HL-60 (cell line): ENCODE measurements around the gene DCUN1D3.

Experiments
- DNase-seq, 2 experiments: peaks; one replicate each; pipeline ENCODE4 v3.0.0-alpha.2; 2010 to 2020; ENCODE audit warnings: low read depth in 1 of 2, low spot score in 1 of 2
- H3K27ac ChIP-seq: fragments of 250-450 bp; sonication (Bioruptor Pico); replicated peaks from 2 replicates; pipeline ENCODE4 v1.5.1; 2020; ENCODE audit warnings: mild to moderate bottlenecking, moderate library complexity
- H3K27me3 ChIP-seq: fragments of 250-450 bp; sonication (Bioruptor Pico); 2 replicates; pipeline ENCODE4 v1.5.1; 2021; ENCODE audit warnings: mild to moderate bottlenecking, moderate library complexity; ENCODE audit not compliant: insufficient read depth, poor library complexity, severe bottlenecking
- H3K4me3 ChIP-seq: replicated peaks from 2 replicates; pipeline ENCODE4 v1.5.1; 2011; ENCODE audit warnings: mild to moderate bottlenecking, control low read depth, low read length; ENCODE audit not compliant: insufficient read depth
- CTCF ChIP-seq: IDR thresholded peaks from one replicate; pipeline ENCODE4 v1.5.1; 2011; ENCODE audit warnings: low read length, control low read depth, inconsistent platforms; ENCODE audit not compliant: insufficient read depth
- GABPA ChIP-seq: IDR thresholded peaks from 2 replicates; pipeline ENCODE4 v1.6.1; 2012; ENCODE audit warnings: low read depth
- POLR2AphosphoS5 ChIP-seq: IDR thresholded peaks from 2 replicates; pipeline ENCODE4 v1.6.1; 2012; ENCODE audit warnings: low read depth
- REST ChIP-seq: IDR thresholded peaks from 2 replicates; pipeline ENCODE4 v1.6.1; 2012; ENCODE audit warnings: low read depth; ENCODE audit not compliant: insufficient replicate concordance
- SPI1 ChIP-seq: IDR thresholded peaks from 2 replicates; pipeline ENCODE4 v1.6.1; 2012; ENCODE audit warnings: low read depth, mild to moderate bottlenecking, borderline replicate concordance

The DCUN1D3 gene

GRCh38 chr16:20879175-20880040, 20.8 kb downstream of the DCUN1D3 start:
- Histone ChIP-seq H3K27me3 (no peaks in the 10 kb centered on the region), H3K4me3 (no peak overlapping the region), H3K27ac (no peak overlapping the region)
- TF ChIP-seq SPI1 (no peak), POLR2AphosphoS5 (no peak), GABPA (no peak), REST (no peak), CTCF (no peak)
- no peak for DNase-seq

DNA sequence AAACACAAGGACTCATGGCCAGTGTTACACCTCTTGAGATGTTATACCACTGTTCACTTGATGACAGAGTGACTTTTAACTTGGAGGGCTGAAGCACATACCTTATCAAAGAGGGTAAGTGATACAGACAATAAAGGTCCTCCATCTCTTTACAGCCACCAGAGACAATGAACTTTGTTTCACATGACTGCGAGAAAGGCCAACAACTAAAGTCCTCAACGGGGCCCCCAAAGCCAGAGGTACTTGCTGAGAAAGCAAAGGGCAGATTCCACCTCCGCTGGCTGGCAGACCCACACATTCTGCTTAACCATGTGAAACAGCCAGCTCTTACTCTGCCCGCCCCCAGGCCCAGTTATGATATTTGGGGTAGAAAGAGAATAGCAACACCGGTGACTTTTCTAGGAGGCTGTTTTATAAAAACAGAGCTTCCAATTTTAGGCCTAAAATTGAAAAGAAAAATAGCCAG, 21.4 kb downstream of the DCUN1D3 start:
- no peak for DNase-seq
- Histone ChIP-seq H3K27me3 (no peaks in the 10 kb centered on the region), H3K4me3 (no peak overlapping the region), H3K27ac (no peak overlapping the region)
- TF ChIP-seq SPI1 (no peak), POLR2AphosphoS5 (no peak), CTCF (no peak), REST (no peak), GABPA (no peak)

DNA sequence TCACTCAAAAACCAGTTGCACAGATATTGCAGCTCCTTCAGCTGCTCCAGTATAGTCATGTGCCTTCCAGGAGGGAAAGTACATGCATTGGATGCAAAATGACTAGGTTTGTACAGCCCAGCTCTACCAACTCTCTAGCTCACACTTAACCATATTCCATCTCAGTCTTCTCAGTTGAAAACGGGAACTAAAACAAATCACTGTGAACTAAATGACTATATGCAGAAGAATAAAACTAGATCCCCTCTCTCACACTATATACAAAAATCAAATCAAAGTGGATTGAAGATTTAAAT, 24.9 kb downstream of the DCUN1D3 start:
- Histone ChIP-seq H3K27ac (no peak overlapping the region), H3K4me3 (no peak overlapping the region), H3K27me3 (no peaks in the 10 kb centered on the region)
- TF ChIP-seq SPI1 (no peak), POLR2AphosphoS5 (no peak), GABPA (no peak), REST (no peak)
- DNase-seq = no peak
